Amygdala (tissue), 56 donors: ENCODE data around the gene ADAM33.

Source experiments
- DNase-seq, 56 donors: peaks; one replicate each; lab custom pipeline; 2025; lab: John Stamatoyannopoulos, UW

ADAM33 gene

DNA sequence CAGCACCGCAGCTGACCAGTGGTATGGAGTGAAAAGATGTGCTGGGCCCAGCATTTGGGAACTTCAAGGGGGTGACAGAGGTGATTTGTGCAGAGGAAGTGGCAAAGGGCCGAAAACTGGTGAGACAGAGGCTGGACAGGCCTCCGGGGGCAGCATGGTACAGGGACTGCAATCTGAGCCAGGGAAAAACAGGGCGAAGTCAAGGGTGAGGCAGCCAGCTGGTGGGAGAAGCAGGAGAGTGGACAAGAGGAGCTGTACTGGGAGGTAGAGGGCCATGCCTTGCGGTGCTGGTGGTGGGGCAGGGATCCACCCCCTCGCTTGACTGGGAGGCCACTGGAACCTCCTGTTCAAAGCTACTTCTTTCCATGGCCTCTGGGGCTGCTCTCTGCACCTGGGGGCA, 11.3 kb downstream of the ADAM33 start:
- no peak for DNase-seq

DNA sequence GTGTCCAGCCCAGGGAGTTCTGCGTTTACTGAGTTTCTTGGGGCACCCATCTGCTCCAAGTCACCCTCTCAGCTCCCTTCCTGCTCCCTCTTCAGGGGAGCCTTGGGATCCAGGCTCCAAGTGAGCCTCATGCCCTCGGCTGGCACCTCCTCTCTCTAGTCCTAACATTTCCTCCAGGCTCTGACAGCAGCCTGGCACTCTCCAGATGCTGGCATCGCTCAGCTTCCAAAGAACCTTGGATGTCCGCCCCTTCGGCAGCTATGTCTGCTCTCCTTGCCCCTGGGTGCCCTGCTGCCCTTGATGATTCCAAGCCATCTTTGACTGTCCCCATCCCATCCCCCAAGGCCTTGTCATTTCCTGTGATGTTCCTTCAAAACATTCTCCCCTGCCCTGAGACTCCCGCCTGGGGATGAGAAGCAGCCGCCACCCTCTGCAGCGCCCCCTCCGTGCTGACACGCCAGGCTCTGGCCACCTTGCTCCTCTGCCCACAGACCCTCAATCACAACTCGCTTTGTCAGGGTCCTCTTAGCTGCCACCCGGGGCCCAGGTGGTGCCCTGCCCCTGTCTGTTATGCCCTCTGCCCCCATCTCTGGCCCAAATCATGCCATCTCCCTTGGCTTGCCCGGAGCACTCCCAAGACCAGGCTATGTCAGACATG, 12.0 kb downstream of the ADAM33 start:
- DNase-seq = no peak

DNA sequence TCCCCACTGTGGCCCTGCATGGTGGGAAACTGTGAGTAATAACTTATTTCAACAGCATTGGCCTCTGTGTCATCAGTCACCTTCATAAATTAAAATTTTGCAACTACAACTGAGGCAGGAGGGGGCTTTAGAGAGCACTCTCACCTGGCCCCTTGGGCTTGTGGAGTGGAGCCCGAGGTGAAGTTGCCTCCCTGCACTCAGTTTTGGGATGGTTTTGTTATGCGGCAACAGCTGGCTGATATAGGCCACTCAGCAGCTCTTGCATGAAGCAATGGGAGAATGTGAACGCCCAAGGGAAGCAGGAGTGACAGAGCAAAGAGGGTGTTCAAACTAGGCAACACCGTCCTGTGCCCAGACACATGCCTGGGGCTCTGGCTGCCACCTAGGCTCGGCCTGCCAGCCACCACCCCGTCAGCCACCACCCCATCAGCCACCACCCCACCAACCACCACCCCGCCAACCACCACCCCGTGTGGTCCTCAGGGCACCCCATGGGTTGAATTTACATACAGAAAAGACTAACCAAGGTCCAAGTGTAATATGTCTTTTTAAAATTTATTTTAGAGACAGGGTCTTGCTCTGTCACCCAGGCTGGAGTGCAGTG, 14.3 kb downstream of the ADAM33 start:
- DNase-seq = no peak

DNA sequence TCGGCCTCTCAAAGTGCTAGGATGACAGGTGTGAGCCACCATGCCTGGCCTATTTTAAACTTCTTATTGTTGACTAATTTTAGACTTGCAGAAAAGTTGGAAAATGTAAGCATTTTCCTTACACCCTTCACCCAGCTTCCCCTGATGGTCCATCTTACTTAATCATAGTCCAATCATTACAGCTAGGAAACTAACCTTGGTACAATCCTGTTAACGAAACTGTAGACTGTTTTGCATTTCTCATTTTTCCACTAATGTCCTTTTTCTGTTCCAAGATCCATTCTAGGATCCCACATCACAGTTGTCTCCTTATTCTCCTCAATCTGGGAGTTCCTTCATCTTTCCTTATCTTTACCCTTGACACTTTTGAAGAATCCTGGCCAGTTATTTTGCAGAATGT, 18.0 kb downstream of the ADAM33 start:
- no peak for DNase-seq

DNA sequence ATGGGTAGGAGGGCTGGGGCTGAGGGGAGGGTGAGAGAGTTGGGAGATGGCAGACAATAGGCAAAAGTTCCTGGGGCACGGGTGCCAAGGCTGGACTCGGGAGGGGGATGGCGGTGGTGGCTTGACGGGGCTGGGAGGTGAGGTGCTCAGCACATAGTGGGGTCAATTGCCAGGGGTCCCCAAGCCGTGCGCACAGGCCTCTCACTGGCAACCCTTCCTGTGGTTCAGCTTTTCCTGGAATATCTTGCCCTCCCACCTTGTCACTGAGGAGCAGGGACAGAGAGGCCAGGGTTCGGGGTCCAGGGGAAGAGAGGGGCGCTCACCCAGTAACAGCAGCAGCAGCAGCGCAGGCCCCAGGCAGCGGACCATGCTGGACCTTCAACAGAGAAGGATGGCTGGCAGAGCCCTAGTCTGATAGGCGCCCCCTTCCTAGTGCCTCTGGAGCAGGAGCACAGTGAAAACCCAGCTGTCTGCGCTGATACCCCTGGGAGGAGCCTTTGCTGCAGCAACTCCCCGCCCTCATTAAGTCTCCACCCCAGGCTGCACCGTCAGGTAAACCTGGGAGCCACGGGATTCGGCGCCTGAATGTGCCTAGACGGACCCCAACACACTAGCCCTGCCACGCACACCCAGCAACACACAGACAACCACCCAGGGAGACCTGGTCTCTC, 18.6 kb downstream of the ADAM33 start, which contains the start of gene GFRA4:
TSS of gene GFRA4 (minus strand) at position 369 of the 671 bp plus-strand sequence. CDS start at position 369, 0 bp downstream.
- DNase-seq = no peak

DNA sequence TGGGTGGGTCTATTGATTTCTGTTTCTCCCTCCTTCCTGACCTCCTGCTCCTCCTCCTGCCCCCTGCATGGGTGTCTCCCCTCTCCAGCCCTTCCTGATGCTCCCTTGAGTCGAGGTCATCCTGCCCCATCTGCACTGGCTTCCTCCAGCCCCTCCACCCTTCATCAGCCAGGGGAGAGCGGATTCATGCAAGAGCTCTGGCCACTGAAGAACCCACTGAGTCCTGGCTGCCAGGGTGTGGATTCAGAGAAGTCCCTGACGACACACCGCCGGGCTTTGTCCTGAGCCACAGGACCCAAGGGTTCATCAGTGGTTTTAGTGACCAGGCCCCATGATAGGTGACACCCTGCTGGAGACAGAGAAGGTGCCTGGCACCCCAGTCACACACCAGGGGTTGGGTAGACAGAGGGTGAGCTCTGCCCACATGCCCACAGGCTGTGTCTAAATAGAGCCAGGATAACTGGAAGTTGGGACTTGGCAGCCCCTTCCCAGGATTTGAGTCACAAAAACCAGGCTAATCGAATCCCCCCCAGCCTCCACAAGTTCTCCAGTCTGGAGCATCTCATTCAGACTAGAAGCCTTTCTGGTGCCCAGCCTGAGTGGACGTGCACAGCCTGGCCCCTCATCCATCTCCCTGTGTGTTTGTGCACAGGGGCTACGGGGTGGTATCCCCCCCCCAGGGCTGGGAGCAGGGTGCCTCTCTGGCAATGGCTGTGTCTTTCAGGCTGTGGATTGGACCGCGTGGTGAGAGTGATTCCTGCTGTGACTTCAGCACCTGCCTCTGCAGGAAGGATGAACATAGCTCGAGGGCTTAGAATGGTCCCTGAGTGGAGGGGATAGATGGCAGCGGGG, 19.8 kb downstream of the ADAM33 start:
- no peak for DNase-seq

DNA sequence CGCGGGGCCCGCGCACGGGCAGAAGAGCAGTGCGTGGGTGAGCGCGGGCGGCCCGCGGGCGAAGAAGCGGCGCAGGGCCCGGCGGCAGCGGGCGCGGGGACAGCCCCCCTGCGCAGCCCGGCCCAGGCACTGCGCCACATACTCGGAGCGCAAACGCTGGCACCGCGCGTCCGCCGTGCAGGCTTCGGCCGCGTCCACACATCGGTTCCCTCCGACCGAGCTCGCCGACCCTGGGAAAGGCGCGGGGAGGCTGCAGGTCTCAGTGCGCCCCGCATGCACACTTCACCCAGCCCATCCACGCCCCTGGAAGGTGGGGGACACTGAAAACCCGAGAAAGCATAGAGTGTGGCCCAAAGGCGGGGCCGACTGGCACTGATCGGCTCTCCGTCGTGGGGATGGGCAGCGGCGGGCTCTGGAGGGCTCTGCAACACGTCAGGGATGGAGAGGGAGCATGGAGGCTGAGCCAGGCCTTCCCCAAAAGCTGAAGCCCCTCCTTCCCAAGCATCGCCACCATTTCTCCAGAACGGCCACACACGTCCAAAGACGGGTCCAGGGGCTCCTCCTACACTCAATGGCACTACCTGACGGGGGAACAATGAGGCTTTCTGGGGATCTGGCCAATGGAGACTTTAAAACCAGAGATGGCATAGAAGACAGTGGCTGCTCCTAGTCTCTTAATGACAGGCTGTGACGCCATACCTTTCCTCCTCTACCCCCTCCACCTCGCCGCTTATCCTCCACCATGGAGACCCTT, 20.6 kb downstream of the ADAM33 start:
- no peak for DNase-seq

DNA sequence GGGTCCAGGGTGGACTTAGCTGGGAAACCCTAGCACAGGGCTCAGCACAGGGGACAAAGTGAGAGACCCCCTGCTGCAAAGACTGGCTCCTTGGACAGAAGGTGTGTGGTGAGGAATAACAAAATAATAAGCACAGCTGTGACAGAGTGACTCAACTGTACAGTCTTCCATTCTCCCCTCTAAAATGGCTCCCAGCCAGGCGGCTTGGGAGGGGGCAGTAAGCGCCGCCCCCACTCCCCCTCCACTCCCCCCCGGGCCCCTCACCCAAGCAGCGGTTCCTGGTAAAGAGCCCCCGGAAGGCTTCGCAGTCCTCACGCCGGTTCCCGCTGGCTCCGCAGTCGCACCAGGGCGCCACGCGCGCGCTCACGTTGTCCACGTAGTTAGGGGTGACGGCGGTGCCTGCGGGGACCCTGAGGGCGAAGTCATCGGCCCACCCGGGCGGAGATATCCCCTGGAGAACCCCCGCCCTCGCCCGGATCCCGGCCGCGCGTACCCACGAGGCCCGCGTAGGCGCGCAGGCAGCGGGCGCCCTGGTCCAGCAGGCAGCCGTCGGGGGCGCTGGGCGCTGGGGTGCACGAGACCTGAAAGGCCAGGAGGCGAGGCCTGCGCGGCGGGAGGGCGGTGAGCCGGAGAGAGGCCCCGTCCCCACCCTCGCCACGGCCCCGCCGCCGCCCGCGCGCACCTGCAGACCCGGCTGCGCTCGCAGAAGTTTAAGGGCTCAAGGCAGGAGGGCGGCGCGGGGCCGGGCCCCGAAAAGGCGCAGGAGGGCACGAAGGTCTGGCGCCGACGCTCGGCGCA, 21.3 kb downstream of the ADAM33 start:
- no peak for DNase-seq

DNA sequence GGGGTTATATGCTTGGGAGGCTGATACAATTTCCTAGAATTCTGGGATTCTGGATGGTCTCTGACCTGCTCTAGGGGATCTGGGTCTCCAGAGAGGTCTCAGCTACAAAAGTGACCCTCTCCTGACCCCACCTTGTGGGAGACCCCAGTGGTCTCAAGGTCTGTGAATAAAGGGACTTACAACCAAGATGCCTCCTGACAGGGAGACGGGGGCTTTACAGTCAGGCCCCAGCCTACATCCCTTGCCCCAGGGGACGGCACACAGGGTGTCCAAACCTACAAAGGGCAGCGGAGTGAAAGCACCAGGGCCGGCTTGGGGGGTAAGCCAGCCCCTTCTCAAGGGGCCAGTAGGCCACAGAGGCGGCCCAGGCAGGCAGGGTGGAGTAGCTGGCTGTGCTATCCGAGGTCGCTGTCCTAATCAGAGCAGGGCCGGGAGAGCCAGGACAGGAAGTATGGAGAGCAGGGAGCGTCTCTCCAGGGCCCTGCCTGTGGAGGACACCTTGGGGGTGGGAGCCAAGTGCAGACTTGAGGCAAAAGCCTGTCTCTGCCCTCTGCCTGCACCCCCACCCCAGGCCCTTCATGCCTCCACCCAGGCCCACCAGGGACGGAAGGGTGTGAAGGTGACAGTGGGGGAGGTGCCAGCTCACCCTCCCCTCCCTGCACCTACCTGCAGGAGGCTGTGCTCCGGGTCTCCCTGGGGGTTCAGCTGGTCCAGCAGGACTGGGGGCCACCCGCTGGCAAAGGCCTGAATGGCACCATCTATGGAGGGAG, 22.1 kb downstream of the ADAM33 start:
- DNase-seq = no peak

DNA sequence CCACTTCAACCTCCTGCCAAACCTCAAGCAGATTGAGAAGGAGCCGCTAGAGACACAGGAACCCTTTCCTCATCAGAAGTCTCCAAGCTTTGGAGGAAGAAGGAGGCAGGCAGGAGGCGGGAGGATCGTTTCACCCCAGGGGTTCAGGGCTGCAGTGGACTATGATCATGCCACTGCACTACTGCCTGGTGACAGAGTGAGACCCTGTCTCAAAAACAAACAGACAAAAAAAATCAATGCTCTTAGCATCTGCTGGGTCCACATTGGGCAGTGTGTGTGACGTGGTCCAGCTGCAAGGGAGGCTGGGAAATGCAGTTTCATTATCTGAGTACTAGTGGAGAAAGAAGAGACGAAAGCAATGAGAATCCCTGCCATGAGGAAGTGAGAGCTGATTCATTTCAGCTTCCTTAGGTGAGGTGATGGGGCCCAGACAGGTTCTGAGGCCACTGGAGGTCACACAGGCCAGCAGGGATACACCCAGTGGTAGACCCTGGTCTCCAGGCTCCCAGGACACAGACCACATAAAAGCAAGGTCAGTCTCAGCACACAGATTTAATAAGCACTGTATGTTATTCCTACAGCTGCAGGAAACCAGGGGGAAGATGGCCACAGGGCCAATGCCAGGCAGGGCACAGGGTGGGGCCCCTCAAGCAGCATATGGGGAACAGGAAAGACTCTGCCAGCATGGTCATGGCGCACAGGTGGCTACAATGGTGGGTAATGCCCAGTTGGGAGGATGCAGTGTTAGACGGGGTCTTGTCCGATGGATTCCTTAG, 22.9 kb downstream of the ADAM33 start:
- DNase-seq = peak in 5 of 56 donors; percentile 15 to 35 (median 24)

DNA sequence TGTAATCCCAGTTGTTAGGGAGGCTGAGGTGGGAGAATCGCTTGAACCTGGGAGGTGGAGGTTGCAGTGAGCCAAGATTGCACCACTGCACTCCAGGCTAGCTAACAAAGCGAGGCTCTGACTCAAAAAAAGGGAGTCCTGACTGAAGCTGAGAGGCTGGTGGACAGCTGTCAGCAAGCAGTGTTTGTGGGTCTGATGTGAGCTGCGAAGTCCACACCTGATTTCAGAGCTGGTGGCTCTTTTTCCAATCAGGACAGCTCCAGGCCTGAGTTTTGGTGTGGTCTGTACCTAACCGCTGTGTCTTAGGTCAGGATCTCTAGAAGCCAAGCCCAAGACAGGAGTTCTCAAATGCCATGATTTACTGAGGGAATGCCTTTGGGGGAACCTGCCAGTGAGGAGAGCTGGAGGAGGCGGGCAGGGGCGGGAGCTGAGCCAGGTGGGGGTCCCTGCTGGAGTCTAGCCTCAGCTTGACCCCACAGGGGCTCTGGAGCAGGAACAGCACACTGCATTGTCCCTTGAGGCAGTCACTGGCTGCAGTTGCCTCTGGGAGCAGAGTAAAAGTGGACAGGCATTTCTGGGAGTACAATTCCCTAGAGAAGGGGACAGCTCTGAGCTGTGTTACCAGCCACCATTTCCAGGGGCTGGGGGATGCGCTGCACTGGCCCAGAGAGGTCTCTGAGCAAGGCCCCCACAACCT, 23.6 kb downstream of the ADAM33 start:
- DNase-seq = no peak

DNA sequence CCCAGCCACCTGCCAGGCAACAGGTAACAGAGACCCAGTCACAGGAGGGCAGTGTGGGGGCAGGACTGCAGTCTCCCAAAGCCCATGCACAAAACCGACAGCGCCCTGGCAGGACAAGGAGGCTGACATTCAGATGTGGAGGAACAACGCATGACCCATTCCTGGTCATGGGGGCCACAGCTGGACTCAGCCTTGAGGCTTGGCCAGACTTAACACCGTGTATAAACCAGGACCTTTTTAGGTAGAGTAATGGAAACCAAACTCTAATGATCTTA, 26.7 kb downstream of the ADAM33 start:
- DNase-seq = no peak

DNA sequence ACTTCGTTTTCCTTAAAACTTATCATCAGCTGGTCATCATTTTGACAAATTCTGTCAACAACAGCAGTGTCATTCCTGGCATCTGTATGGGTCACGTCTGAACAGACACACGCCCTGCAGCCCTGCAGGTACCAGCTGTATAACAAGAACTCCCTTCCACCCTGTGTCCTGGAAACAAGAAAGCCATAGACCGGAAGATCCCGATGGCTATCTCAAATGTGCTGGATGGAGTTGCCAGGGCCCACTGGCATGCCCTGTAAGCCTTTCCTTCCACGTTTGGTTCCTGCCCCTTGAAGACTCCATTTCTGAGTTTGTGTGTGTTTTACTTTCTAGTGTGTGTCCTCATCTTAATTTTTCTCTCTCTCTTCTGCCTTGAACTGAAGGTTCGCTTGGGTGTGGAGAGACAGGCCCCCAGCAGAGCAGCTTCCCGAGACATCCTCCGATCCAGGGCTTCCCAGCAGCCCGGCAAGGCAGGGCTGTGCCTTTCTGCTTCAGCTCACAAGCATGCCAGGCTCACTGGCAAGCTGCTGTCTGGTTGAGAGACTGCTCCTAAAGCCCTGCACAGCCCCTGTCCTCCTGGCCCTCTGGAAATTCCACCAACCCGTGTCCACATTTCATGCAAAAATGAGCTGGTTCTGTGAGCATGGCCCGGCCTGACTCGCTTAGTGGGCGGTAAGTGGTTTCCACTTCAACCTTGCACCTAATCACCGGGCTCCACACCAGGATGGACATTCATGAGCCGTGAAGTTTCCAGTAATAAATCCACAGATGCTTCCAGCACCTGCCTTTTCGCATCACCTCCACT, 27.3 kb downstream of the ADAM33 start:
- no peak for DNase-seq

DNA sequence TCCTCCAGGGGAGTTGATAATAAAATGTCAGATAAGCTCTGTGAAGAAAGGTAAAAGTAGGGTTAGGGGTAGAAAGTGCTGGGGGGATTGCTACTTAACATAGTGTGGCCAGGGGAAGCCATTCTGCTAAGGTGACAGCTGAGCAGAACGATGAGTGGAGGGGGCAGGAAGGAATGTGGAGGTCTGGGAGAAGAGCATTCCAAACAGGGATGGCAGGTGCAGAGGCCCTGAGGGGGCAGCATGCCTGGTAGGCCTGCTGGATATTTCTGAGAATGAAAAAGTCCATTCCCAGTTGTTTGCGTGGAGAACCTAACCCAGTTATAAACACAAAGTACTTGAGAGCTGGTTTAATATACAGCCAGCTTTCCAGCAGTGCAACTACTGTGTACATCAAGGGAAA, 27.9 kb downstream of the ADAM33 start:
- no peak for DNase-seq

DNA sequence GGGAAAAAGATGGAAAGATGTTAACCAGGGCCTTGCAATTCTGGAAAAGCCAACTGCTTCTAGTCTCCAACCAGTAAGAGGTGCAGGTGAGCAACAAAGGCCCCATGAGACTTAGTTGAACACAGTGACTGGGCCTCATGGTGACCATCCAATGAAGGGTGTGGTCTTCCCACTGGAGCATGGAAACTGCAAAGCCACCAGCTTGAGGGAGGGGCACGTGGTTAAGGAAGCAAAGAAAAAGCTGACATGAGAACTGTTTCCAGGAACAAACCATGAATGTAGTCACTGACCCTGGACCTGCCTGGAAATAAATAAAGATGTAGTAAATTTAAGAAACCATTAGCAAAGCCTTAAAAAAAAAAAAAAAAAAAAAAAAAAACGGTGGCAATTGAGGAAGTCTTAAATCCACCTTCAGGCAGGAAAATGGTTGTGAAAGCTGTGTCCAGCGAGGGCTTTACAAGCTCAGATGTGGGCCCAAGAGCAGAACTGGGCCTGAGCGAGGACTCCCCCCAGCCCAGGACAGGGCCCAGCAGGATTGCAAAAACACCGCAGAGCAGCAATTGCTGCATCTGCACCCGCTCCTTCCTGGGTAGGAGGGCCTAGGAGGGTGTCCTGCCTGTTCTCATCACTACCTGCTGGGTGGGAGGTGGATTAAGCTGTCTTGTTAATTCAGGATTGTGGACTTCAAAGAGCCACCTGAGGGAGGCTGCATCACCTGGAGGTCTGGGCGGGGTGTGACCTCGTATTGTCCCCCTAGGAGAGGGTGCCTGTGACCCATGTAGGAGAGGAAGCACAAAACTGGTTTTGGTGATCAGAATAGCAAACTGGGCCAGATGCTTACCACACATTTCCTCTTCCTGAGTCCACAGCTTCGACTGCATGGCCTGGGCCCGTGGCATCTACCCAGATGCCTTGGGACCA, 28.9 kb downstream of the ADAM33 start:
- DNase-seq = no peak

DNA sequence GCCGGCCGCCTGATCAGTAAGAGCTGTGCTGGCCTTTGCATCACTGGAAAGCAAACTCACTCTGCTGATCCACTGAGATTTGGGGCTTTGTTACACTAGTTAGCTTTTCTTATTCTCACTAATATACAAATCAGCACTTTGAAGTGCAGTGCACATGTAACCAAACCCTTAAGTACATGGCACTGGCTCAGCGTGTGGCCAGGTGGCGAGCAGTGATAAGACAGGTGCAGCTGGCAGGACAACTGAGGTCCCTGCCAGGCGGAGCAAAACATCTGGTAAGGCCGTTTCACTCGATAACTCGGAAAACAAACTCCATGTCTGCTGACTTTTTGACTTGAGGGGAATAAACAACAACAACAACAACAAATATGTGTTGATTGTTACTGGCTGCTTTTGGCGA, 29.6 kb downstream of the ADAM33 start:
- DNase-seq = no peak
